AG09319 (cell line): ENCODE measurements around the gene TM9SF4.

ENCODE experiments used
- DNase-seq: peaks from one replicate; pipeline ENCODE4 v3.0.0-alpha.2; 2010; ENCODE audit warnings: low read depth; ENCODE audit errors: extremely low read depth
- TF ChIP-seq, protein P1 (sequence below): IDR thresholded peaks from 2 replicates; pipeline ENCODE4 v1.5.1; 2011; ENCODE audit warnings: low read depth, mild to moderate bottlenecking, inconsistent platforms, low read length, moderate library complexity

TM9SF4 gene

DNA sequence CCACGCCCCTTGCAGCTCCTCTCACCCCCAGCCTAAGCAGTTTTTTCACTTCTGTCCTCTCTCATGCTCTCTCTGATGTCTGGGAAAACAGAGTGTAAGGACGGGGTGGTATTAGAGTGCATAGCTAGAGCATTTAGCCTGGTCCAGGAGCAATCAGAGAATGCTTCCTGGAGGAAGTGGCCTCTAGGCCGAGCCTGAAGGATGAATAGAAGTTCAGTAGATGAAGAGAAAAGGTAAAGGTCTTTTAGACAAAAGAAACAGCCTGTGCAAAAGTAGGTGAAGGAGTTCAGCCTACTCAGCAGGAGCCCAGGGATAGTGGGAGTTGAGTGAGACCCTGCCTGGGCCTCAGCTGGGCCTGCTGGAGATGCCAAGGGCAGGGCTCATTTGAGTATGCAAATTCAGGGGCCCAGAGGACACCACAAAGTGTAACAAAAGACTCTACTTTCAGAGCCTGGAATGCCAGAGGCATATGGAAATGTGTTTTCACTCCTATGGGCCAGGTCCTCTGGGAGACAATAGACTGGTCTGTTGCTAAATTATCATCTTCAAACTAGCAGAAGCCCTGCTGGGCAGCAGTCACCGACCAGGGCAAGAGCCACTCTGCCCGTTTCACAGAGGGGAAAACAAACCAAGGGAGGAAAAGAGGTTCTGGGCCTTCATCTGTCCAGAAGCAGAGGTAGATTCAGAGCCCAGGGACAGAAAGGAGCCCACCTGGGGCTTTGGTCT, 19.7 kb upstream of the TM9SF4 start:
- TF ChIP-seq, protein P1, sequence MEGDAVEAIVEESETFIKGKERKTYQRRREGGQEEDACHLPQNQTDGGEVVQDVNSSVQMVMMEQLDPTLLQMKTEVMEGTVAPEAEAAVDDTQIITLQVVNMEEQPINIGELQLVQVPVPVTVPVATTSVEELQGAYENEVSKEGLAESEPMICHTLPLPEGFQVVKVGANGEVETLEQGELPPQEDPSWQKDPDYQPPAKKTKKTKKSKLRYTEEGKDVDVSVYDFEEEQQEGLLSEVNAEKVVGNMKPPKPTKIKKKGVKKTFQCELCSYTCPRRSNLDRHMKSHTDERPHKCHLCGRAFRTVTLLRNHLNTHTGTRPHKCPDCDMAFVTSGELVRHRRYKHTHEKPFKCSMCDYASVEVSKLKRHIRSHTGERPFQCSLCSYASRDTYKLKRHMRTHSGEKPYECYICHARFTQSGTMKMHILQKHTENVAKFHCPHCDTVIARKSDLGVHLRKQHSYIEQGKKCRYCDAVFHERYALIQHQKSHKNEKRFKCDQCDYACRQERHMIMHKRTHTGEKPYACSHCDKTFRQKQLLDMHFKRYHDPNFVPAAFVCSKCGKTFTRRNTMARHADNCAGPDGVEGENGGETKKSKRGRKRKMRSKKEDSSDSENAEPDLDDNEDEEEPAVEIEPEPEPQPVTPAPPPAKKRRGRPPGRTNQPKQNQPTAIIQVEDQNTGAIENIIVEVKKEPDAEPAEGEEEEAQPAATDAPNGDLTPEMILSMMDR = no peak
- DNase-seq = no peak

DNA sequence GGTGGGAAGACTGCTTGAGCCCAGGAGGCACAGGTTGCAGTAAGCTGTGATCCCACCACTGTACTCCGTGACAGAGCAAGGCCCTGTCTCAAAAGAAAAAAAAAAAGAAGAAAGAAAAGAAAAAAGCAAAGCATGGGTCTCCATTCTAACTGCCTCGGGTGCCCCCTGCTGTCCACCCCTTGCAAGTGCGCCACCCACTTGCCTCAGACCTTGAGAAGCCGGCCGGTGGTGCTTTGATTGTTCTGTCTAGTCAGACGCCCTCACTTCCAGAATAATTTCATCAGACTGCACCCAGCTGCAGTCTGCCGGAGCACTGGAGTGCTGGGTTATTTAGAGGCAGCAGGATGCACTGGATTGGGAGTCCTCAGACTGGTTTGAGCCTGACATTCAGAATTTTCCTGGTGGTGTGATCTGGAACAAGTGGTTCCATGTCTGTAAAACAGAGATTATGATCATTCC, 17.6 kb upstream of the TM9SF4 start:
- DNase-seq = peak; percentile 42
- TF ChIP-seq, protein P1 = peak; percentile 95

DNA sequence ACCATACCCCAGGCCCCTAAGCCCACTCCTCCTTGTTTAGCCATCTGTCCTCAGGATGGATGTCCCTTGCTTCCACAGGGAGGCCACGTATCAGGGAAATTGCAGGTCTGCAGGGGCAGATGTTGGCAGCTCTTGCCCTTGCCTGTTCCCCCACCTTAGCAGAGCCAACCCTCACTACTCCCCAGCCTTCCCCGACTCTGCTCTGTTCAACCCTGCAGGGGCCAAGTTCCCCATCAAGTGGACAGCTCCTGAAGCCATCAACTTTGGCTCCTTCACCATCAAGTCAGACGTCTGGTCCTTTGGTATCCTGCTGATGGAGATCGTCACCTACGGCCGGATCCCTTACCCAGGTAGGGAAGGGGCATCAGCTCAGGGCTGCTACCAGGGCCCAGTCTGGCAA, 10.7 kb upstream of the TM9SF4 start:
- TF ChIP-seq, protein P1 = no peak
- no peak for DNase-seq

DNA sequence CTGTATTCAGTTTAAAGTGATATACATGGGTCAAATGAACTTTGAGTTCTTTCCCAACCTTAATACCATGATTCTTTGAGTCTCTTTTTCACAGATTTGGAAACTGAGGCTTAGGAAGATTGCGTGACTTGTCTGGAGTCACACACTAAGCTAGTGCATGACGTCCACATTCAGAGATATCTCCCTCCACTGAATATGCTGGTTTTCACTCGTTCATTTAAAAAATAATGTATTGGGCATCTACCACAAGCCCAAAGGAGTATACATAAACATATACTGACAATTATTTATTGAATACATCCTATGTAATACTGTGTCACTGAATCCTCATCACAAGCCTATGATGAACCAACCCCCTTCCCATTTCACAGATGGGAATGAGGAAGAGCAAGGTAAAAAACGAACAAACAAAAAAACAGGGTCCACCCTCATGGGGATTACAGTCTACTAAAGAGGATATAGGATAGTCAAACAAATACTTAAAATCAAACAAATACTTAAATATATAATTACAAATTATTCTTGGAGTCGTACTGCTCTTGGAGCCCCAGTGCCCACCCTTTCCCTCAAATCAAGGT, 611 bp upstream of the TM9SF4 start:
- no peak for DNase-seq
- TF ChIP-seq, protein P1 = no peak

DNA sequence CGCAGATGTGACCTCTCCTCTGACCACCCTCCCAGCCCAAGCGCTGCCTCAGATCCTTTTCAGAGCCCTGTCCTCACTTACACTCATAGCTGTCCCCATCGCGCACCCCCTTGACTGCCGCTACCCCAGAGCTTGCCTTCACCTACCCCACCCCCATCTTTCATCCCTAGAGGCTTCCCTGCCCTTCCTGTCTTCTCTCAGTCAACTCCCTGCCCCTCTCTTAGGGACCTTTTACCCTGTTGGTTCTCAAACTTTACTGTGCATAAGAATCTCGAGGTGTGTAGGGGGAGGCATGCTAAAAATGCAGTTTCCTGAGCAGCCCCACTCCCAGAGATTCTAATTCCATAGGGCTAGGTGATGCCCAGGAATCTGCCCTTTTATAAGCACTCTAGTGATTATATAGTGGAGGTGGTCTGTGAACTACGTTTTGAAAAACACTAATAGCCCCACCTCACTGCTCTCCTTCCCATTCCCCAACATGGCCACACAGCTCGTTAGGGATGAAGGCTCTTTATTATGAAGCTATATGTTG, 725 bp downstream of the TM9SF4 start:
- TF ChIP-seq, protein P1 = no peak
- no peak for DNase-seq

DNA sequence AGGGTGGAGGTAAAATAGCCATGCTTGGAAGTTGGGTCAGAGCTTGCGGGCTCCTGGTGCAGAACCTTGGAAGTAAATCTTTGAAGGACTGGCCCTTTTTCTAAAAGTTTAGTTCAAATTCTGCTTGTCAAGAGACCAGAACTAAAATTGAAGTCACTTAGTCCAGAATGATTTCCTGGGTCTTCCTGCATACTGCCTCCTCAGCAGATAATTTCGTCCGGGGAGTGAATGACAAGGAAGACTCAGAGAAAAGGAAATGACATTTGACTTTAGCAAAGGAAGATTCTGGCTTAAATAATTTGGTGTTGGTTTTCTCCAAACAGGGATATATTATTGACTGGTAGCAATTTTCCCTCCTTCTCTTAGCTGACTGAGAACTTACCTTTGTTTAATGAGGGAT, 1.2 kb downstream of the TM9SF4 start:
- TF ChIP-seq, protein P1 = no peak
- no peak for DNase-seq

DNA sequence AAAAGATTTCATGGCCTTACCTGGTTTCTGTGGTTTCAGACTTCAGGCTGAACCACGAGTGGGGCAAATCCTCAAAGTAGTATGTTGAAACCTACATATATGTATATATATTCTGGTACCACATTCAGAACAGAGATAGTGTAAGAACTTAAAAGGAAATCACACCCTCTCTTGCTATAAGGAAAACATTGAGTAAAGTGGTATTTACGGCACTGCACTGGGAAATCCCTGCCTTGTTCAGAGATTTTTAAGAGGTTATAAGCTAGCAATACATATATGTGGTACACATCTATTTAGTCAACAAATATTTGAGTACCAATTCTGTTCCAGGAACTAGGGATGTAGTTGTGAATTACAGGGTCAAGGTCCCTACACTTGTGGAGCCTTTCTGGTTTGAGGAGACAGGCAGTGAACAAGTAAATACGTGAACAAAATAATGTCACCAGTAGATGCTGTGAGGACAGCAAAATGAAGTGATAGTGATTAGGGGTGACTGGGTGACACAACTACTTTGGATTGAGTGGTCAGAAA, 1.7 kb downstream of the TM9SF4 start:
- TF ChIP-seq, protein P1 = no peak
- DNase-seq = no peak
